ENCODE data around the gene S100A3.
A peak's percentile ranks its signal among the peaks of the same experiment; 100 is the strongest.
"Not testable (repeated sequence)": the region's sequence is repeated elsewhere in the genome, so short reads cannot be mapped to it uniquely, and the experiment has no call there.

The S100A3 gene

GRCh38 chr1:153568367-153569099 is 19.5 kb upstream of the S100A3 start:
- DNase-seq: peak; percentile 76

- no peak for DNase-seq
Measured at GRCh38 chr1:153567621-153568366, 18.7 kb upstream of the S100A3 start.

GRCh38 chr1:153566414-153567371 is 17.6 kb upstream of the S100A3 start:
- DNase-seq: peak; percentile 91

GRCh38 chr1:153565529-153566374 is 16.7 kb upstream of the S100A3 start, which contains the start of gene S100A2:
S100A2 (minus strand) TSS chr1:153565844; CDS start chr1:153563877, 1,967 bp downstream.
- DNase-seq: peak; percentile 77

GRCh38 chr1:153563991-153564390 is 14.9 kb upstream of the S100A3 start:
- no peak for DNase-seq

GRCh38 chr1:153563483-153563901 is 14.4 kb upstream of the S100A3 start:
- no peak for DNase-seq

- not testable (repeated sequence) for DNase-seq
Measured at GRCh38 chr1:153562021-153562420, 13.0 kb upstream of the S100A3 start.

GRCh38 chr1:153561466-153561985 is 12.5 kb upstream of the S100A3 start:
- DNase-seq: no peak

- no peak for DNase-seq
Measured at GRCh38 chr1:153560771-153561465, 11.9 kb upstream of the S100A3 start.

GRCh38 chr1:153560241-153560640 is 11.2 kb upstream of the S100A3 start:
- DNase-seq: no peak

GRCh38 chr1:153557877-153558276 is 8.8 kb upstream of the S100A3 start:
- DNase-seq: no peak

GRCh38 chr1:153556348-153556747 is 7.3 kb upstream of the S100A3 start:
- DNase-seq: no peak

- no peak for DNase-seq
Measured at GRCh38 chr1:153553830-153554541, 4.9 kb upstream of the S100A3 start.

GRCh38 chr1:153553096-153553495 is 4.0 kb upstream of the S100A3 start:
- no peak for DNase-seq

- DNase-seq: no peak
Measured at GRCh38 chr1:153552335-153552734, 3.3 kb upstream of the S100A3 start.

- peak; percentile 34 for DNase-seq
Measured at GRCh38 chr1:153550827-153551500, 1.9 kb upstream of the S100A3 start.

GRCh38 chr1:153550398-153550758 is 1.3 kb upstream of the S100A3 start:
- DNase-seq: no peak

GRCh38 chr1:153549741-153550397 is 811 bp upstream of the S100A3 start:
- DNase-seq: no peak

Measured in CD4-positive, alpha-beta T cell treated with Interleukin-15 for 1 hour (primary cell).